ENCODE measurements around the gene CDK6. TPM values are rescaled to one million over a fixed set of nuclear protein-coding genes. Genes with fewer than 3 reads are reported as not detected.

The CDK6 gene
- total and polyA plus RNA-seq, 4 donors, result 14.0 to 42.6 (median 27.8) TPM

DNA sequence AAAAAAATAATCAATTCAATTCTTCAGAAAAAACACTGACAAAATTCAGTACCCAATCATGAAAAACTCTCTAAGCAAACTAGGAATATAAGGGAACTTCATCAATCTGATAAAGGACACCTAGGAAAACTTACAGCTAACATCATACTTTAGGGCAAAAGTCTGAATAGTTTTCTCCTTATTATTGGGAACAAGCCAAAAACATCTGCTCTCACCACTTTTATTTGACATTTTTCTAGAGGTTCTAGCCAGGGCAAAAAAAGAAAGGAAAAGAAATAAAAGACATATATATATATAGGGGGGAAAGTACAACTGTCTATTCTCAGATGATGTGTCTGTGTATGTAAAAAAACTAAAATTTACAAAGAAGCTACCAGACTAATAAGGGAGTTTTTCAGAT is 19.0 kb downstream of the CDK6 start:
- DNase-seq (ENCODE audit: low read depth in 4 of 6, low spot score in 6 of 6), result no peak
- H3K27me3 ChIP-seq (ENCODE audit: control insufficient read depth, insufficient read depth, low read length), result no peaks in the 10 kb centered on the region
- peaks cover 5% of the 10 kb centered on the region for H3K9me3 ChIP-seq (ENCODE audit: control insufficient read depth, insufficient read depth, low read length)
- H3K4me1 ChIP-seq (ENCODE audit: control insufficient read depth, insufficient read depth, low read length), result no peaks in the 10 kb centered on the region
- H3K27ac ChIP-seq (ENCODE audit: low read depth, low read length), result no peak overlapping the region
- no peak overlapping the region for H3K4me3 ChIP-seq (ENCODE audit: low read depth, low read length)
- no peaks in the 10 kb centered on the region for H3K36me3 ChIP-seq (ENCODE audit: control insufficient read depth, insufficient read depth, low read length)

DNA sequence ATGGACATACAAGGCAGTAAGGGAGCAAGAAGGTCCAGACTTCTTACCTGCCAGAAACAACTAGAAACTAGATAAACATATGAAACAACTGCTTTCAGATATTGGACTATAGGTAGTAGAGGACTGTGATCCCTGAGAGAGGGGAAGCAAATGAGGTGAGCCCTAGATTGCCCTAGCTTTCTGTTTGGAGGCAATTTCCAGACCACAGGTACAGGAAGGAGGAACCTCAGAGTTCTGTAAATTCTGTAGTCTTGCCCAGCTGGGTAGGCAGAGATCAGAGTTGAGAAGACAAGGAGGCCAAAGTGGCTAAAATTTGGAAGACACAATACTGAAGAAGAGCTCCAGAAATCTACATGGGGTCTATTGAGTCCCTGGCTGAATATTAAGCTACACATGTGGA is 21.0 kb downstream of the CDK6 start:
- no peak overlapping the region for H3K27ac ChIP-seq (ENCODE audit: low read depth, low read length)
- no peak for DNase-seq (ENCODE audit: low read depth in 4 of 6, low spot score in 6 of 6)
- no peaks in the 10 kb centered on the region for H3K27me3 ChIP-seq (ENCODE audit: control insufficient read depth, insufficient read depth, low read length)
- no peak overlapping the region for H3K4me3 ChIP-seq (ENCODE audit: low read depth, low read length)
- no peaks in the 10 kb centered on the region for H3K4me1 ChIP-seq (ENCODE audit: control insufficient read depth, insufficient read depth, low read length)
- no peaks in the 10 kb centered on the region for H3K36me3 ChIP-seq (ENCODE audit: control insufficient read depth, insufficient read depth, low read length)
- H3K9me3 ChIP-seq (ENCODE audit: control insufficient read depth, insufficient read depth, low read length), result peaks cover 5% of the 10 kb centered on the region

DNA sequence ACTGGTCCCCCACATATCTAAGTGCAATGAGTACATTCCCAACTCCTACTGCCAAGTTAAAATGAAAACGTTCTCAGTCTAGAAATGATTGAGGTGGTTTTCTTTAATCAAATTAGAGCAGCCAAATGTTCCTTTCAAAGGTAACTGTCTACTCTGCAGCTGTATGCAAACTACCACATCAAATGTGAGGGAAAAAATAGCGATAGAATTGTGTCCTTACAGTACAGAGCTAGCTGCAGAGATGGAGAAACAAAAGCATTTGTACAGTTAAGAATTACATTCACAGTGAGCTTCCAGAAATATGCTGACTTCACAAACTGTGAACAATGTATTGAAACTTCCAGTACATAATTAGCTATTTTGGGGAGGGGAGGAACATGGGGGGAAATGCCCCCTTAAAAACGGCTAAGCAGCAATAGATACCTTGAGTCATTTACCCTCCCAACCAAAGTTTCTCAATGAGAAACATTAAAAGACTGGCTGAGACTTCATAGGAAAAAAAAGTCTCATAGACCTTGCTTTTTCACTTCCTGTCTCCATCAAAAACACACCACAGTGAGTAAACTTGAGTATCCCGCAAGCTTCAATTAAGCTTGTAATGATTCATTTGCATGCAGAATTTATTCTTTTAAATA is 22.9 kb downstream of the CDK6 start:
- H3K4me1 ChIP-seq (ENCODE audit: control insufficient read depth, insufficient read depth, low read length), result no peaks in the 10 kb centered on the region
- peaks cover 5% of the 10 kb centered on the region for H3K9me3 ChIP-seq (ENCODE audit: control insufficient read depth, insufficient read depth, low read length)
- no peak overlapping the region for H3K4me3 ChIP-seq (ENCODE audit: low read depth, low read length)
- H3K27ac ChIP-seq (ENCODE audit: low read depth, low read length), result no peak overlapping the region
- no peaks in the 10 kb centered on the region for H3K36me3 ChIP-seq (ENCODE audit: control insufficient read depth, insufficient read depth, low read length)
- no peaks in the 10 kb centered on the region for H3K27me3 ChIP-seq (ENCODE audit: control insufficient read depth, insufficient read depth, low read length)
- WGBS (ENCODE audit: insufficient coverage), result no CpG with 5 or more reads among the region's 4 CpGs
- DNase-seq (ENCODE audit: low read depth in 4 of 6, low spot score in 6 of 6), result peak in 1 of 6 donors; percentile 18

DNA sequence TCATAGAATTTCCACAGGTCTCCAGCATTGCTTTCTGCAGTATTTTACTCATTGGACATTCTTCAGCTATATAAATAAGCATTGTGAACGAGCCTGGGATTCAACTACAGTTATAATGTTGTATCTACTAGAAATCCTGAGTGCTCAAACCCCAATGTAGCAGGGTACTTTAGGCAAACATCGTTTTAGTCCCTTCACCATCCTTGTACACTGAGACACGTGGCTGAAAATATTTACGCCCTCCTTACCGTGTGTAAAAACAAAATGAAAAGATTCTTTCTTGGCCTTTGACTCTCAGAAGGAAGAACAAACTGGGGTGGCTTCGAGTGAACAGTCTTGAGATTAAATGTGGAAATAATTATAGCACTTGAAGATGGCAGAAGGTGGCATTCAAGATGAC is 25.2 kb downstream of the CDK6 start:
- Histone ChIP-seq H3K4me1 (ENCODE audit: control insufficient read depth, insufficient read depth, low read length) (no peaks in the 10 kb centered on the region), H3K27ac (ENCODE audit: low read depth, low read length) (no peak overlapping the region), H3K4me3 (ENCODE audit: low read depth, low read length) (no peak overlapping the region), H3K9me3 (ENCODE audit: control insufficient read depth, insufficient read depth, low read length) (peaks cover 4% of the 10 kb centered on the region), H3K27me3 (ENCODE audit: control insufficient read depth, insufficient read depth, low read length) (no peaks in the 10 kb centered on the region), H3K36me3 (ENCODE audit: control insufficient read depth, insufficient read depth, low read length) (no peaks in the 10 kb centered on the region)
- DNase-seq (ENCODE audit: low read depth in 4 of 6, low spot score in 6 of 6), result no peak
- 100% methylated on average over 3 of the region's 6 CpGs for WGBS (ENCODE audit: insufficient coverage)

DNA sequence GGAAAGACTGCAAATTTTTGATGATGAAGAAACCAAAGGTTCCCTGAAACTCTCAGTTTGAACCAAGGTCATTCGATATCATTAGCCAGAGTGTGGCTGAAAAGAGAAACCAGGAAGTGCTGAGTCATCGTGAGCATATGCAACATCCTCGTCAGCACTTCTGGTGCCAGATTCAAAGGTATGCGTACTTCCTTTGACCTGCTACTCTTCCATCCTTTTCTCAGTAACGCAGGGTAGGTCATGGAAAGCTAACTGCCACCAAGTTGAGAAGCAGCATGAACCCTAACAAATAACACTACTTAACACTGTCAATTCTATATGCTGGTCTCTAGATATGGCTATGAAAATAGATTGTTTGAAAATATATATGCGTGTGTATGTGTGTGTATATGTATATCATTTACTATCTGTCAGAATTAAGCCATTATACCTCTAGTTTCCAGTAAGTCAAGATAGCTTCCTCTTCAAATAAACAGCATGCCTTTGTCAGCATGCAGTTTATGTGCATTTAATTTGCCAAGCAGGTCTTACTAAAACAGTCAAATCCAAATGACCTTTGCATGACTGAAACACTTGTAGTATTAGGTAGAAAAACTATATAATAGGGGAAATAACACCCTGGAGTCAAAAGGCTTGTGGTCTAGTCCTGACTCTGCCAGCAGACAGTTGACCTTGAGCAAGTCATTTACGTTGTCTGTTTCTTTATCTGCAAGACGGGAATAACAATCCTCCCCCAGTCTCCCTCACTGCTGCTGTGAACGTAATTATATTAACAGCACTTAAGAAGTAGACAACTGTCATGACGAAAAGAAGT is 26.4 kb downstream of the CDK6 start:
- WGBS (ENCODE audit: insufficient coverage), result 81% methylated on average over 6 of the region's 10 CpGs
- peak overlapping the region; percentile 42 for H3K27ac ChIP-seq (ENCODE audit: low read depth, low read length)
- H3K9me3 ChIP-seq (ENCODE audit: control insufficient read depth, insufficient read depth, low read length), result no peaks in the 10 kb centered on the region
- H3K4me3 ChIP-seq (ENCODE audit: low read depth, low read length), result no peak overlapping the region
- H3K27me3 ChIP-seq (ENCODE audit: control insufficient read depth, insufficient read depth, low read length), result no peaks in the 10 kb centered on the region
- H3K36me3 ChIP-seq (ENCODE audit: control insufficient read depth, insufficient read depth, low read length), result no peaks in the 10 kb centered on the region
- H3K4me1 ChIP-seq (ENCODE audit: control insufficient read depth, insufficient read depth, low read length), result no peaks in the 10 kb centered on the region
- DNase-seq (ENCODE audit: low read depth in 4 of 6, low spot score in 6 of 6), result peak in 2 of 6 donors; percentile 34 to 35

GRCh38 chr7:92809397-92809759 is 27.0 kb downstream of the CDK6 start:
- Histone ChIP-seq H3K4me1 (ENCODE audit: control insufficient read depth, insufficient read depth, low read length) (no peaks in the 10 kb centered on the region), H3K27me3 (ENCODE audit: control insufficient read depth, insufficient read depth, low read length) (no peaks in the 10 kb centered on the region), H3K9me3 (ENCODE audit: control insufficient read depth, insufficient read depth, low read length) (no peaks in the 10 kb centered on the region), H3K4me3 (ENCODE audit: low read depth, low read length) (no peak overlapping the region), H3K27ac (ENCODE audit: low read depth, low read length) (peak overlapping the region; percentile 42), H3K36me3 (ENCODE audit: control insufficient read depth, insufficient read depth, low read length) (no peaks in the 10 kb centered on the region)
- no peak for DNase-seq (ENCODE audit: low read depth in 4 of 6, low spot score in 6 of 6)

- Histone ChIP-seq H3K36me3 (ENCODE audit: control insufficient read depth, insufficient read depth, low read length) (no peaks in the 10 kb centered on the region), H3K27me3 (ENCODE audit: control insufficient read depth, insufficient read depth, low read length) (no peaks in the 10 kb centered on the region), H3K4me1 (ENCODE audit: control insufficient read depth, insufficient read depth, low read length) (no peaks in the 10 kb centered on the region), H3K9me3 (ENCODE audit: control insufficient read depth, insufficient read depth, low read length) (no peaks in the 10 kb centered on the region), H3K4me3 (ENCODE audit: low read depth, low read length) (no peak overlapping the region), H3K27ac (ENCODE audit: low read depth, low read length) (no peak overlapping the region)
- no peak for DNase-seq (ENCODE audit: low read depth in 4 of 6, low spot score in 6 of 6)
These were observed 27.7 kb downstream of the CDK6 start for GRCh38 chr7:92808635-92809034.

- no peaks in the 10 kb centered on the region for H3K9me3 ChIP-seq (ENCODE audit: control insufficient read depth, insufficient read depth, low read length)
- H3K4me1 ChIP-seq (ENCODE audit: control insufficient read depth, insufficient read depth, low read length), result no peaks in the 10 kb centered on the region
- no peaks in the 10 kb centered on the region for H3K27me3 ChIP-seq (ENCODE audit: control insufficient read depth, insufficient read depth, low read length)
- no CpG with 5 or more reads among the region's 2 CpGs for WGBS (ENCODE audit: insufficient coverage)
- H3K27ac ChIP-seq (ENCODE audit: low read depth, low read length), result peak overlapping the region; percentile 17
- peak in 1 of 6 donors; percentile 23 for DNase-seq (ENCODE audit: low read depth in 4 of 6, low spot score in 6 of 6)
- H3K36me3 ChIP-seq (ENCODE audit: control insufficient read depth, insufficient read depth, low read length), result no peaks in the 10 kb centered on the region
- H3K4me3 ChIP-seq (ENCODE audit: low read depth, low read length), result no peak overlapping the region
These were observed 28.4 kb downstream of the CDK6 start for GRCh38 chr7:92808006-92808405.

GRCh38 chr7:92806496-92806895 is 29.9 kb downstream of the CDK6 start:
- Histone ChIP-seq H3K4me1 (ENCODE audit: control insufficient read depth, insufficient read depth, low read length) (no peaks in the 10 kb centered on the region), H3K36me3 (ENCODE audit: control insufficient read depth, insufficient read depth, low read length) (no peaks in the 10 kb centered on the region), H3K27me3 (ENCODE audit: control insufficient read depth, insufficient read depth, low read length) (no peaks in the 10 kb centered on the region), H3K9me3 (ENCODE audit: control insufficient read depth, insufficient read depth, low read length) (no peaks in the 10 kb centered on the region), H3K27ac (ENCODE audit: low read depth, low read length) (no peak overlapping the region), H3K4me3 (ENCODE audit: low read depth, low read length) (no peak overlapping the region)
- WGBS (ENCODE audit: insufficient coverage), result 100% methylated on average over 4 of the region's 6 CpGs
- DNase-seq (ENCODE audit: low read depth in 4 of 6, low spot score in 6 of 6), result no peak

GRCh38 chr7:92802406-92802805 is 34.0 kb downstream of the CDK6 start:
- H3K9me3 ChIP-seq (ENCODE audit: control insufficient read depth, insufficient read depth, low read length), result no peaks in the 10 kb centered on the region
- H3K27me3 ChIP-seq (ENCODE audit: control insufficient read depth, insufficient read depth, low read length), result no peaks in the 10 kb centered on the region
- no peak for DNase-seq (ENCODE audit: low read depth in 4 of 6, low spot score in 6 of 6)
- H3K36me3 ChIP-seq (ENCODE audit: control insufficient read depth, insufficient read depth, low read length), result no peaks in the 10 kb centered on the region
- H3K27ac ChIP-seq (ENCODE audit: low read depth, low read length), result no peak overlapping the region
- no peak overlapping the region for H3K4me3 ChIP-seq (ENCODE audit: low read depth, low read length)
- no peaks in the 10 kb centered on the region for H3K4me1 ChIP-seq (ENCODE audit: control insufficient read depth, insufficient read depth, low read length)
- 92% methylated on average over 2 of the region's 4 CpGs for WGBS (ENCODE audit: insufficient coverage)

All from spinal cord (tissue), 10 donors.